ENCODE data around the gene PODXL2.
"Not testable (repeated sequence)": the region's sequence is repeated elsewhere in the genome, so short reads cannot be mapped to it uniquely, and the experiment has no call there.

The PODXL2 gene

GRCh38 chr3:127630811-127631714 is 2.1 kb downstream of the PODXL2 start:
- DNase-seq (ENCODE audit: low read depth), result no peak

- no peak for DNase-seq (ENCODE audit: low read depth)
Measured at GRCh38 chr3:127632035-127632820, 3.2 kb downstream of the PODXL2 start.

GRCh38 chr3:127634653-127635052 is 5.7 kb downstream of the PODXL2 start:
- no peak for DNase-seq (ENCODE audit: low read depth)

- DNase-seq (ENCODE audit: low read depth), result peak; percentile 50
Measured at GRCh38 chr3:127637546-127637945, 8.6 kb downstream of the PODXL2 start.

- DNase-seq (ENCODE audit: low read depth), result no peak
Measured at GRCh38 chr3:127637971-127638370, 9.0 kb downstream of the PODXL2 start.

GRCh38 chr3:127639173-127640041 is 10.4 kb downstream of the PODXL2 start:
- no peak for DNase-seq (ENCODE audit: low read depth)

- no peak for DNase-seq (ENCODE audit: low read depth)
Measured at GRCh38 chr3:127640042-127640355, 11.0 kb downstream of the PODXL2 start.

- no peak for DNase-seq (ENCODE audit: low read depth)
Measured at GRCh38 chr3:127644641-127645370, 15.8 kb downstream of the PODXL2 start.

- DNase-seq (ENCODE audit: low read depth), result no peak
Measured at GRCh38 chr3:127645371-127646015, 16.5 kb downstream of the PODXL2 start.

- no peak for DNase-seq (ENCODE audit: low read depth)
Measured at GRCh38 chr3:127646501-127647046, 17.6 kb downstream of the PODXL2 start.

- no peak for DNase-seq (ENCODE audit: low read depth)
Measured at GRCh38 chr3:127647166-127647844, 18.3 kb downstream of the PODXL2 start.

- no peak for DNase-seq (ENCODE audit: low read depth)
Measured at GRCh38 chr3:127647845-127648204, 18.8 kb downstream of the PODXL2 start.

GRCh38 chr3:127650236-127650635 is 21.3 kb downstream of the PODXL2 start:
- DNase-seq (ENCODE audit: low read depth), result no peak

GRCh38 chr3:127651516-127652172 is 22.7 kb downstream of the PODXL2 start:
- no peak for DNase-seq (ENCODE audit: low read depth)

- no peak for DNase-seq (ENCODE audit: low read depth)
Measured at GRCh38 chr3:127652246-127652995, 23.4 kb downstream of the PODXL2 start.

GRCh38 chr3:127654374-127654773 is 25.4 kb downstream of the PODXL2 start:
- no peak for DNase-seq (ENCODE audit: low read depth)

GRCh38 chr3:127654993-127655392 is 26.0 kb downstream of the PODXL2 start:
- DNase-seq (ENCODE audit: low read depth), result not testable (repeated sequence)

GRCh38 chr3:127655641-127656040 is 26.7 kb downstream of the PODXL2 start:
- no peak for DNase-seq (ENCODE audit: low read depth)

GRCh38 chr3:127656906-127657305 is 27.9 kb downstream of the PODXL2 start:
- no peak for DNase-seq (ENCODE audit: low read depth)
